HCT116 (cell line): ENCODE measurements around the gene SNTG2. TPM values are rescaled to one million over a fixed set of nuclear protein-coding genes. Genes with fewer than 3 reads are reported as not detected.

ENCODE experiments used
- ATAC-seq: fragments of 200-7000 bp; cut with Tn5 transposase; 2 replicates; pipeline ENCODE4 v1.9.1; 2020; ENCODE audit warnings: mild to moderate bottlenecking, moderate library complexity
- BruUV-seq: library from RNA; stranded (reverse); fragments of 400-500 nt; replicated peaks from 2 replicates; lab custom pipeline; 2021; lab: Mats Ljungman, UMichigan
- CTCF ChIA-PET: fragments of 300-600 bp; sonication (Branson Sonifier 250); formaldehyde crosslinking; loops from one replicate; lab custom pipeline; 2021; ENCODE audit warnings: antibody characterized with exemption; lab: Charles Lee
- POLR2A ChIA-PET: fragments of 300-600, 350-600 bp; sonication (Branson Sonifier 250); formaldehyde crosslinking; loops from one replicate; lab custom pipeline; 2021; ENCODE audit warnings: antibody characterized with exemption; lab: Charles Lee
- RAD21 ChIA-PET, 2 experiments: fragments of 300-600 bp; sonication (Branson Sonifier 250); formaldehyde crosslinking; loops; one replicate each; lab custom pipeline; 2023; ENCODE audit warnings: low total read pairs in 2 of 2; ENCODE audit not compliant: uncharacterized antibody in 2 of 2, unreplicated experiment in 2 of 2, low non-redundant PET in 1 of 2; lab: Charles Lee
- DNase-seq: peaks from one replicate; pipeline ENCODE4 v3.0.0-alpha.2; 2010; ENCODE audit warnings: low read depth, low spot score
- H2AFZ ChIP-seq: fragments of 200-600 bp; shearing (Covaris generic), sonication (generic); 2 replicates; pipeline ENCODE4 v1.6.1; 2017; ENCODE audit warnings: low read depth, mixed run types, mixed read lengths, antibody characterized with exemption, low read length; ENCODE audit not compliant: poor library complexity, severe bottlenecking
- H3K27ac ChIP-seq: 2 replicates; pipeline ENCODE4 v1.5.1; 2012; ENCODE audit warnings: low read depth, low read length
- H3K27me3 ChIP-seq: fragments of 200-600 bp; sonication (generic); 2 replicates; pipeline ENCODE4 v1.6.1; 2016; ENCODE audit warnings: mixed run types, low read length, mixed read lengths; ENCODE audit not compliant: insufficient read depth
- H3K36me3 ChIP-seq, 2 experiments: fragments of 200-500 bp in 1 of 2; fragments of 200-600 bp in 1 of 2; sonication (Bioruptor generic) in 1 of 2; sonication (generic) in 1 of 2; 2 replicates each; pipeline versions ENCODE4 v1.5.1 to v1.6.1; 2014 to 2016; ENCODE audit warnings: low read length in 2 of 2, inconsistent platforms in 1 of 2, mixed read lengths in 1 of 2, mixed run types in 1 of 2; ENCODE audit not compliant: insufficient read depth in 2 of 2, control insufficient read depth in 1 of 2
- H3K4me1 ChIP-seq, 2 experiments: fragments of 200-600 bp in 1 of 2; sonication (generic) in 1 of 2; 2 replicates each; pipeline versions ENCODE4 v1.5.1 to v1.6.1; 2012 to 2017; ENCODE audit warnings: low read length in 2 of 2, inconsistent platforms in 1 of 2, mild to moderate bottlenecking in 1 of 2, mixed read lengths in 1 of 2, mixed run types in 1 of 2, moderate library complexity in 1 of 2; ENCODE audit not compliant: insufficient read depth in 2 of 2, control insufficient read depth in 1 of 2
- H3K4me2 ChIP-seq: fragments of 200-600 bp; sonication (generic); 2 replicates; pipeline ENCODE4 v1.6.1; 2017; ENCODE audit warnings: mixed run types, low read length, mixed read lengths
- H3K4me3 ChIP-seq, 2 experiments: fragments of 200-600 bp in 1 of 2; sonication (generic) in 1 of 2; replicated peaks in 1 of 2; 2 replicates each; pipeline ENCODE4 v1.5.1; 2011 to 2016; ENCODE audit warnings: low read length in 2 of 2, control low read depth in 1 of 2, low read depth in 1 of 2, mild to moderate bottlenecking in 1 of 2, mixed read lengths in 1 of 2, mixed run types in 1 of 2
- H3K79me2 ChIP-seq: fragments of 200-600 bp; sonication (generic); 2 replicates; pipeline ENCODE4 v1.6.1; 2017; ENCODE audit warnings: mild to moderate bottlenecking, mixed run types, low read length, moderate library complexity, mixed read lengths; ENCODE audit not compliant: insufficient read depth
- H3K9ac ChIP-seq: fragments of 200-600 bp; sonication (generic); 2 replicates; pipeline ENCODE4 v1.6.1; 2016; ENCODE audit warnings: low read length, mixed read lengths
- H3K9me2 ChIP-seq: fragments of 200-600 bp; sonication (generic), shearing (Covaris generic); 2 replicates; pipeline ENCODE4 v1.6.1; 2017; ENCODE audit warnings: mixed run types, mild to moderate bottlenecking, moderate library complexity; ENCODE audit not compliant: insufficient read depth
- H3K9me3 ChIP-seq, 2 experiments: fragments of 200-500 bp in 1 of 2; fragments of 200-600 bp in 1 of 2; sonication (Bioruptor generic) in 1 of 2; sonication (generic) in 1 of 2; 2 replicates each; pipeline ENCODE4 v1.6.1; 2014 to 2017; ENCODE audit warnings: low read length in 2 of 2, mixed read lengths in 2 of 2, inconsistent platforms in 1 of 2, low read depth in 1 of 2, mild to moderate bottlenecking in 1 of 2, mixed run types in 1 of 2, moderate library complexity in 1 of 2; ENCODE audit not compliant: control insufficient read depth in 1 of 2, insufficient read depth in 1 of 2
- H4K20me1 ChIP-seq: fragments of 200-600 bp; sonication (generic), shearing (Covaris generic); 2 replicates; pipeline ENCODE4 v1.6.1; 2017; ENCODE audit warnings: mixed run types, mild to moderate bottlenecking, moderate library complexity; ENCODE audit not compliant: insufficient read depth
- CBX3 ChIP-seq: IDR thresholded peaks from 2 replicates; pipeline ENCODE4 v1.6.1; 2012; ENCODE audit warnings: low read depth
- CEBPB ChIP-seq: IDR thresholded peaks from 2 replicates; pipeline ENCODE4 v1.6.1; 2012; ENCODE audit warnings: low read depth
- EGR1 ChIP-seq: IDR thresholded peaks from 2 replicates; pipeline ENCODE4 v1.6.1; 2012; ENCODE audit warnings: low read depth
- EZH2phosphoT487 ChIP-seq: fragments of 200-600 bp; IDR thresholded peaks from 2 replicates; pipeline ENCODE4 v1.6.1; 2018; ENCODE audit warnings: antibody characterized with exemption, borderline replicate concordance
- FOSL1 ChIP-seq: IDR thresholded peaks from 2 replicates; pipeline ENCODE4 v1.6.1; 2012; ENCODE audit warnings: low read depth
- JUND ChIP-seq: IDR thresholded peaks from 2 replicates; pipeline ENCODE4 v1.6.1; 2012
- MAX ChIP-seq: IDR thresholded peaks from 2 replicates; pipeline ENCODE4 v1.6.1; 2012
- POLR2A ChIP-seq: IDR thresholded peaks from 2 replicates; pipeline ENCODE4 v1.7.0; 2011; ENCODE audit warnings: borderline replicate concordance; ENCODE audit not compliant: insufficient read depth, insufficient read length; ENCODE audit errors: extremely low read depth
- POLR2AphosphoS5 ChIP-seq: IDR thresholded peaks from 2 replicates; pipeline ENCODE4 v1.6.1; 2011; ENCODE audit warnings: mild to moderate bottlenecking, low read depth, low read length, moderate library complexity
- RAD21 ChIP-seq: IDR thresholded peaks from 2 replicates; pipeline ENCODE4 v1.6.1; 2012; ENCODE audit warnings: low read depth, mild to moderate bottlenecking
- SP1 ChIP-seq: IDR thresholded peaks from 2 replicates; pipeline ENCODE4 v1.6.1; 2012; ENCODE audit warnings: low read depth
- SRF ChIP-seq: IDR thresholded peaks from 2 replicates; pipeline ENCODE4 v1.6.1; 2012; ENCODE audit warnings: low read depth
- TCF7L2 ChIP-seq: IDR thresholded peaks from 2 replicates; pipeline ENCODE4 v1.7.0; 2011; ENCODE audit warnings: borderline replicate concordance, inconsistent platforms; ENCODE audit not compliant: insufficient read depth, insufficient read length; ENCODE audit errors: extremely low read depth
- YY1 ChIP-seq: IDR thresholded peaks from 2 replicates; pipeline ENCODE4 v1.6.1; 2011; ENCODE audit warnings: low read length, low read depth, moderate library complexity, mild to moderate bottlenecking; ENCODE audit not compliant: insufficient replicate concordance; ENCODE audit errors: extremely low read depth
- intact Hi-C: fragments of 100-400 bp; cut with micrococcal nuclease; formaldehyde crosslinking; loops from 2 replicates; pipeline ENCODE4 v1.10.0; 2022
- total RNA-seq: library from RNA; stranded (reverse); gene quantifications from one replicate; pipeline ENCODE4 v1.2.1, GENCODE V29; 2021; ENCODE audit not compliant: unreplicated experiment
- TF ChIP-seq, protein P1 (sequence below): IDR thresholded peaks from 2 replicates; pipeline ENCODE4 v1.6.1; 2012
- TF ChIP-seq, protein P2 (sequence below): IDR thresholded peaks from 2 replicates; pipeline ENCODE4 v1.6.1; 2011; ENCODE audit warnings: mild to moderate bottlenecking, low read length, moderate library complexity; ENCODE audit not compliant: insufficient replicate concordance; ENCODE audit errors: extremely low read depth

SNTG2 gene
- total RNA-seq, 1 experiment from 2014 or later: not detected

DNA sequence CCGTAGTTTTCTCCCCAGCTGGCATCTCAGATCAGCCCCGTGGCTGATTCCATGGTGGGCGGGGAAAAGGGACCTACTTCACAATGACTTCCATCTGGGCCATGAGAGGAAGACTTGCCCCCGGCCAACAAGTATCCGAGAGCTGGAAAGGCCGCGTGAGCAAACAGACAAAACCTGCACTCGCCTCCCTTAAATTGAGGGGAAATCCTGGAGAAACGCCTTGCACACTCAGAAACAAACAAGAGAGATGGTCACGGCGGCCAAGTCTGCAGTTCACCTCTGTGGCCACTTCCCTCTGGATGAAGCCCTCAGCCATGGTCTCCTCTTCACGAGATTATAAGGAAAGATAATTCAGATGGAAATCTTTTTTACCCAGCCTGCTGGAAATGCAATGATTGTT lies 423.2 kb downstream of the SNTG2 start:
- Histone ChIP-seq H3K9me2 (no peaks in the 10 kb centered on the region), H3K4me2 (no peak overlapping the region), H4K20me1 (no peaks in the 10 kb centered on the region), H3K9me3 (no peaks in the 10 kb centered on the region), H3K4me3 (no peak overlapping the region), H2AFZ (no peak overlapping the region), H3K27ac (no peak overlapping the region), H3K4me1 (no peaks in the 10 kb centered on the region), H3K36me3 (no peaks in the 10 kb centered on the region)
- intact Hi-C loops: no loop called here
- BruUV-seq: no TSS peak
- CTCF ChIA-PET: no interaction called here
- ATAC-seq: no peak
- TF ChIP-seq POLR2A (no peak), SP1 (no peak), POLR2AphosphoS5 (no peak), CBX3 (no peak), YY1 (no peak), JUND (no peak), FOSL1 (no peak), CEBPB (no peak), EZH2phosphoT487 (no peak), SRF (no peak), RAD21 (no peak), MAX (no peak), TCF7L2 (no peak), EGR1 (no peak)
- TF ChIP-seq, protein P1, sequence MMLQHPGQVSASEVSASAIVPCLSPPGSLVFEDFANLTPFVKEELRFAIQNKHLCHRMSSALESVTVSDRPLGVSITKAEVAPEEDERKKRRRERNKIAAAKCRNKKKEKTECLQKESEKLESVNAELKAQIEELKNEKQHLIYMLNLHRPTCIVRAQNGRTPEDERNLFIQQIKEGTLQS: no peak
- TF ChIP-seq, protein P2, sequence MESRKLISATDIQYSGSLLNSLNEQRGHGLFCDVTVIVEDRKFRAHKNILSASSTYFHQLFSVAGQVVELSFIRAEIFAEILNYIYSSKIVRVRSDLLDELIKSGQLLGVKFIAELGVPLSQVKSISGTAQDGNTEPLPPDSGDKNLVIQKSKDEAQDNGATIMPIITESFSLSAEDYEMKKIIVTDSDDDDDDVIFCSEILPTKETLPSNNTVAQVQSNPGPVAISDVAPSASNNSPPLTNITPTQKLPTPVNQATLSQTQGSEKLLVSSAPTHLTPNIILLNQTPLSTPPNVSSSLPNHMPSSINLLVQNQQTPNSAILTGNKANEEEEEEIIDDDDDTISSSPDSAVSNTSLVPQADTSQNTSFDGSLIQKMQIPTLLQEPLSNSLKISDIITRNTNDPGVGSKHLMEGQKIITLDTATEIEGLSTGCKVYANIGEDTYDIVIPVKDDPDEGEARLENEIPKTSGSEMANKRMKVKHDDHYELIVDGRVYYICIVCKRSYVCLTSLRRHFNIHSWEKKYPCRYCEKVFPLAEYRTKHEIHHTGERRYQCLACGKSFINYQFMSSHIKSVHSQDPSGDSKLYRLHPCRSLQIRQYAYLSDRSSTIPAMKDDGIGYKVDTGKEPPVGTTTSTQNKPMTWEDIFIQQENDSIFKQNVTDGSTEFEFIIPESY: no peak
- TF ChIP-seq, all 23 proteins: peak for 0
- ChIA-PET RAD21 (no interaction called here), POLR2A (no interaction called here)
- H3K27me3 ChIP-seq: peaks cover 69% of the 10 kb centered on the region
- no peak for DNase-seq
- H3K79me2 ChIP-seq: no peaks in the 10 kb centered on the region
- no peak overlapping the region for H3K9ac ChIP-seq
